ENCODE measurements around the gene LRRC8B. TPM values are rescaled to one million over a fixed set of nuclear protein-coding genes. Genes with fewer than 3 reads are reported as not detected.

Gene LRRC8B
- total RNA-seq, 6 experiments from 2014 or later: 0.07 to 0.57 (median 0.15) TPM

- Mint-ChIP-seq H3K36me3 (ENCODE audit: low read depth) (no peaks in the 10 kb centered on the region), H3K4me3 (no peak overlapping the region), H3K9me3 (no peaks in the 10 kb centered on the region), H3K4me1 (ENCODE audit: low read depth) (no peaks in the 10 kb centered on the region), H3K27me3 (ENCODE audit: insufficient read depth) (no peaks in the 10 kb centered on the region; the same call in 1 of the 2 replicates), H3K27ac (no peak overlapping the region)
- TF ChIP-seq CTCF (IDR thresholded peaks at IDR 0.05): no peak
- DNase-seq: no peak
Observed at GRCh38 chr1:89594096-89594740, 69.6 kb downstream of the LRRC8B start.

- Mint-ChIP-seq H3K4me1 (ENCODE audit: low read depth) (no peaks in the 10 kb centered on the region), H3K36me3 (ENCODE audit: low read depth) (no peaks in the 10 kb centered on the region), H3K4me3 (no peak overlapping the region), H3K27me3 (ENCODE audit: insufficient read depth) (peaks cover 4% of the 10 kb centered on the region), H3K27ac (no peak overlapping the region), H3K9me3 (no peaks in the 10 kb centered on the region)
- TF ChIP-seq CTCF (IDR thresholded peaks at IDR 0.05): no peak
- no peak for DNase-seq
Observed at GRCh38 chr1:89596698-89597097, 72.1 kb downstream of the LRRC8B start.

- no peaks in the 10 kb centered on the region for H3K9me3 Mint-ChIP-seq
- peak; percentile 30 for DNase-seq
- TF ChIP-seq CTCF (IDR thresholded peaks at IDR 0.05): peak; percentile 77
- peaks cover 4% of the 10 kb centered on the region for H3K4me1 Mint-ChIP-seq (ENCODE audit: low read depth)
- H3K27ac Mint-ChIP-seq: no peak overlapping the region
- H3K36me3 Mint-ChIP-seq (ENCODE audit: low read depth): no peaks in the 10 kb centered on the region
- no peak overlapping the region for H3K4me3 Mint-ChIP-seq
- peaks cover 4% of the 10 kb centered on the region for H3K27me3 Mint-ChIP-seq (ENCODE audit: insufficient read depth)
Observed at GRCh38 chr1:89598450-89599331, 74.1 kb downstream of the LRRC8B start.

- no peaks in the 10 kb centered on the region for H3K9me3 Mint-ChIP-seq
- no peak overlapping the region for H3K4me3 Mint-ChIP-seq
- no peak overlapping the region for H3K27ac Mint-ChIP-seq
- peaks cover 4% of the 10 kb centered on the region for H3K27me3 Mint-ChIP-seq (ENCODE audit: insufficient read depth)
- no peaks in the 10 kb centered on the region for H3K36me3 Mint-ChIP-seq (ENCODE audit: low read depth)
- TF ChIP-seq CTCF (IDR thresholded peaks at IDR 0.05): peak; percentile 36; the same call in 1 of the 2 replicates
- no peak for DNase-seq
- peaks cover 10% of the 10 kb centered on the region for H3K4me1 Mint-ChIP-seq (ENCODE audit: low read depth)
Observed at GRCh38 chr1:89599332-89599630, 74.7 kb downstream of the LRRC8B start.

- no peaks in the 10 kb centered on the region for H3K9me3 Mint-ChIP-seq
- TF ChIP-seq CTCF (IDR thresholded peaks at IDR 0.05): no peak
Observed at GRCh38 chr1:89600451-89601224, 76.0 kb downstream of the LRRC8B start.

More at GRCh38 chr1:89600451-89601224, 76.0 kb downstream of the LRRC8B start:
- no peak for DNase-seq
- H3K36me3 Mint-ChIP-seq (ENCODE audit: low read depth): no peaks in the 10 kb centered on the region
- H3K4me1 Mint-ChIP-seq (ENCODE audit: low read depth): peaks cover 24% of the 10 kb centered on the region
- H3K27me3 Mint-ChIP-seq (ENCODE audit: insufficient read depth): peaks cover 4% of the 10 kb centered on the region
- H3K27ac Mint-ChIP-seq: no peak overlapping the region
- no peak overlapping the region for H3K4me3 Mint-ChIP-seq
